HEK293T (cell line): ENCODE data around the gene LMTK3.

Experiments used
- ARNT ChIP-seq: fragments of 450-650 bp; IDR thresholded peaks from 2 replicates; pipeline ENCODE4 v1.6.1; 2017; ENCODE audit warnings: mild to moderate bottlenecking
- BHLHE40 ChIP-seq: fragments of 450-650 bp; IDR thresholded peaks from 2 replicates; pipeline ENCODE4 v1.6.1; 2016; ENCODE audit warnings: mild to moderate bottlenecking, moderate library complexity, borderline replicate concordance
- ELF4 ChIP-seq: fragments of 450-650 bp; IDR thresholded peaks from 2 replicates; pipeline ENCODE4 v1.6.1; 2017; ENCODE audit warnings: antibody characterized with exemption
- FOXK2 ChIP-seq: fragments of 450-650 bp; IDR thresholded peaks from 2 replicates; pipeline ENCODE4 v1.6.1; 2016; ENCODE audit warnings: mild to moderate bottlenecking
- FOXM1 ChIP-seq: fragments of 450-650 bp; IDR thresholded peaks from 2 replicates; pipeline ENCODE4 v1.6.1; 2017; ENCODE audit warnings: mild to moderate bottlenecking, borderline replicate concordance
- HDGF ChIP-seq: fragments of 450-650 bp; IDR thresholded peaks from 2 replicates; pipeline ENCODE4 v1.6.1; 2017; ENCODE audit warnings: antibody characterized with exemption, borderline replicate concordance
- NFRKB ChIP-seq: fragments of 450-650 bp; IDR thresholded peaks from 2 replicates; pipeline ENCODE4 v1.6.1; 2016; ENCODE audit warnings: mild to moderate bottlenecking, moderate library complexity
- SP1 ChIP-seq: fragments of 450-650 bp; IDR thresholded peaks from 2 replicates; pipeline ENCODE4 v1.6.1; 2017
- SUZ12 ChIP-seq: fragments of 450-650 bp; IDR thresholded peaks from 2 replicates; pipeline ENCODE4 v1.6.1; 2016; ENCODE audit warnings: mild to moderate bottlenecking
- TARDBP ChIP-seq: fragments of 450-650 bp; IDR thresholded peaks from 2 replicates; pipeline ENCODE4 v1.6.1; 2016
- ZNF384 ChIP-seq: fragments of 450-650 bp; IDR thresholded peaks from 2 replicates; pipeline ENCODE4 v1.6.1; 2016
- TF ChIP-seq, protein P1 (sequence below): fragments of 450-650 bp; IDR thresholded peaks from 2 replicates; pipeline ENCODE4 v1.6.1; 2016

DNA sequence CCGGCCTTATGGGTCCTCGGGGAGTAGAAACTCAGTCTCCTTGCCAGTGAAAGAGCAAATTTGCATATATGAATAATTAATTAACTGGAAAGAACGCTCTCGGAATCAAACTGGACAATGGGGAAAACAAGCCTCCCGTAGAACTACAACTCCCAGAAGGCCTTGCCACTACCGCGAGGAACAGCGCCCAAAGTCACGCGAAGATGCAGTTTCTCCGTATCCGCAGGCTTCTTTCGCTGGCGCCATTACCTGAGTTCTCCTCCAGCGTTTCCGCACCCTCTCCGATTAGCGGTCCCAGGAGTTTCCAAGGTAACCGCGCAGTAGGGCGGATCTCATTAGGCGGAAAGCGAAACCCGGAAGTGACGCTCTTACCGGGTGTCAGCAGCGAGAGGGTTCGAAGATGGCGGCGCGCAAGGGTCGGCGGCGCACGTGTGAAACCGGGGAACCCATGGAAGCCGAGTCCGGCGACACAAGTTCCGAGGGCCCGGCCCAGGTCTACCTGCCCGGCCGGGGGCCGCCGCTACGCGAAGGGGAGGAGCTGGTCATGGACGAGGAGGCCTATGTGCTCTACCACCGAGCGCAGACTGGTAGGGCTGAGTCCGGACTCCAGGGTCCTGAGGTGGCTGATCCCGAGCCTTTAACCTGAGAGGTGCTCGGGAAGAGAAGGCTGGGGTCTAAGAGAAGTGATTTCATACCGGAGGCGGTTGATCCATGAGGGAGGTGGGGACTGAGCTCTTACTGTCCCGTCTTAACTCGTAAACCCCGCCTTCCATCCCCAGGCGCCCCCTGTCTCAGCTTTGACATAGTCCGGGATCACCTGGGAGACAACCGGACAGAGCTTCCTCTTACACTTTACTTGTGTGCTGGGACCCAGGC lies 65.8 kb downstream of the LMTK3 start, which contains the start of gene GRWD1:
- peak; percentile 94 for TF ChIP-seq ELF4
- TF ChIP-seq SP1 = no peak
- no peak for TF ChIP-seq ZNF384
- TF ChIP-seq BHLHE40 = no peak
- TF ChIP-seq FOXK2 = no peak; the same call in 1 of the 2 replicates
- no peak for TF ChIP-seq SUZ12
- TF ChIP-seq FOXM1 = no peak
- TF ChIP-seq HDGF = no peak
- peak; percentile 58; the same call in 1 of the 2 replicates for TF ChIP-seq NFRKB
- TF ChIP-seq, protein P1, sequence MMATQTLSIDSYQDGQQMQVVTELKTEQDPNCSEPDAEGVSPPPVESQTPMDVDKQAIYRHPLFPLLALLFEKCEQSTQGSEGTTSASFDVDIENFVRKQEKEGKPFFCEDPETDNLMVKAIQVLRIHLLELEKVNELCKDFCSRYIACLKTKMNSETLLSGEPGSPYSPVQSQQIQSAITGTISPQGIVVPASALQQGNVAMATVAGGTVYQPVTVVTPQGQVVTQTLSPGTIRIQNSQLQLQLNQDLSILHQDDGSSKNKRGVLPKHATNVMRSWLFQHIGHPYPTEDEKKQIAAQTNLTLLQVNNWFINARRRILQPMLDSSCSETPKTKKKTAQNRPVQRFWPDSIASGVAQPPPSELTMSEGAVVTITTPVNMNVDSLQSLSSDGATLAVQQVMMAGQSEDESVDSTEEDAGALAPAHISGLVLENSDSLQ = no peak
- no peak for TF ChIP-seq ARNT
- TF ChIP-seq TARDBP = no peak
